GM03348 (cell line): Measurements from ENCODE around the gene CTBS.
A peak's percentile ranks its signal among the peaks of the same experiment; 100 is the strongest.
"Not testable (repeated sequence)": the region's sequence is repeated elsewhere in the genome, so short reads cannot be mapped to it uniquely, and the experiment has no call there.

Experiments
- DNase-seq: peaks from one replicate; pipeline ENCODE4 v3.0.0; 2012; ENCODE audit warnings: low spot score

CTBS gene, protein sequence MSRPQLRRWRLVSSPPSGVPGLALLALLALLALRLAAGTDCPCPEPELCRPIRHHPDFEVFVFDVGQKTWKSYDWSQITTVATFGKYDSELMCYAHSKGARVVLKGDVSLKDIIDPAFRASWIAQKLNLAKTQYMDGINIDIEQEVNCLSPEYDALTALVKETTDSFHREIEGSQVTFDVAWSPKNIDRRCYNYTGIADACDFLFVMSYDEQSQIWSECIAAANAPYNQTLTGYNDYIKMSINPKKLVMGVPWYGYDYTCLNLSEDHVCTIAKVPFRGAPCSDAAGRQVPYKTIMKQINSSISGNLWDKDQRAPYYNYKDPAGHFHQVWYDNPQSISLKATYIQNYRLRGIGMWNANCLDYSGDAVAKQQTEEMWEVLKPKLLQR

DNA sequence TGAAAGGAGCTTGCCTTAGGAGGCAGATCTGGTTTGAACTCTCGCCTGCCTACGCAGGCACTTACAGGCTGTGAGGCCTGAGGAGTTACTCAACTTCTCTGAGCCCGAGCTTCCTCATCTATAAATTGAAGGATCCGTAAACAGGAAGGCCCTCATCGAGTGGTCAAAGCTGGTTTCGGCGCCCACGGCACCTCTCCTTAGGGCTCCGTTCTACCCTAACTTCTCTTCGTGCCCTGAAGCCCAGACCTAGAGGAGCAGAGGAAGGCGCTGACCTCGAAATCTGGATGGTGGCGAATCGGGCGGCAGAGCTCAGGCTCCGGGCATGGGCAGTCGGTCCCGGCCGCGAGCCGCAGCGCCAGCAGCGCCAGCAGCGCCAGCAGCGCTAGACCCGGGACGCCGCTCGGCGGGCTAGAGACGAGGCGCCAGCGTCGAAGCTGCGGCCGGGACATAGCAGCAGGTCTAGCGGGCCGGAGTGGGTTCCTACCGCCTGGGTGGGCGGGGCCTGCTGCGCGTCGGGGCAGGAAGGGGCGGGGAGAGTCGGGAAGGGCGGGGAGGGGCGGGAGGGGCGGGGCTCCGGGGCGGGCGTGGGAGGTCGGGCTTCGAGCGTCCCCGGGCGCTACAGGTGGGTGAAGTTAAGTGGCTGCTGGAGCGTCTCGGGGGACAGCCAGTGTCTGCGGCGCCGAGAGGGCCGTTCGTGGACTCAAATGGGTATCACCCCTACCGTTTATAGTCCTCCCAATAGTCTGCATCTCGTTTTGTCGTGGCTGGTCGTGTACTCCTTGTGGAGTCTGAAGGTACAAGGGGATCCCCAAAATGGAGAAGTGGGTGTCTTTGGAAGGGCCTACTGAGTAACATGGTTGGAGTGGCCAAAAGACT lies at the start of gene CTBS:
Gene CTBS, minus strand, starts transcription at position 474 of the 876 bp plus-strand sequence. Its CDS starts 25 bp downstream, at position 449.
- peak; percentile 99 for DNase-seq

GRCh38 chr1:84621553-84621952 lies 47.3 kb upstream of the CTBS start:
- no peak for DNase-seq

DNA sequence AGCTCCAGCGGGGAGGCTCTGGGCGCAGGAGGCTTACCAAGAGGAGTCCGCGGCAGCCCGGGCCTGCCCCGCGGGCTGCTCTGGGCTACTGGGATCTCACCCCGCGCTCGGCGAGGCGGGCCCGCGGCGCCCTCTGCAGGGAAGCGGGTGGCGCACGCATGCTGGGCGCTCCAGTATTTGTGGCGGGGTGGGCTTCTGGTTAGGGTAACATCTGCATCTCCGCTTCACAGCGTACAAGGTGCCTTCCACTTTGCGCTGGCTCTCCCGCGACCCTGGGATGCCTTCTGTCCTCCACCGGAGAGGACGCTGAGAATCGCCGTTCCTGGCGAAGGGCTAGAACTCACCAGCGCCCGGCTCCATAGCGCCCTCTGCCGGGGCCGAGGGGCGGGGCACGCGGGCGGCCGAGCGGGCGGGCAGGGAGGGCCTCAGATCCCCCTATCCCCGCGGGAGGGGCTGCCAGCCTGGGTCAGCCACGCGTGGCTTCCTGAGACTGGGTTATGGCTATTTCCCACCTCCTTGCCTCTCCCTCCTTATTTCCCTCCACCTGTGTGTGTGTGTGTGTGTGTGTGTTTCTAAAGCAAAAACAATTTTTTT lies 46.6 kb upstream of the CTBS start:
- DNase-seq, result peak; percentile 95

DNA sequence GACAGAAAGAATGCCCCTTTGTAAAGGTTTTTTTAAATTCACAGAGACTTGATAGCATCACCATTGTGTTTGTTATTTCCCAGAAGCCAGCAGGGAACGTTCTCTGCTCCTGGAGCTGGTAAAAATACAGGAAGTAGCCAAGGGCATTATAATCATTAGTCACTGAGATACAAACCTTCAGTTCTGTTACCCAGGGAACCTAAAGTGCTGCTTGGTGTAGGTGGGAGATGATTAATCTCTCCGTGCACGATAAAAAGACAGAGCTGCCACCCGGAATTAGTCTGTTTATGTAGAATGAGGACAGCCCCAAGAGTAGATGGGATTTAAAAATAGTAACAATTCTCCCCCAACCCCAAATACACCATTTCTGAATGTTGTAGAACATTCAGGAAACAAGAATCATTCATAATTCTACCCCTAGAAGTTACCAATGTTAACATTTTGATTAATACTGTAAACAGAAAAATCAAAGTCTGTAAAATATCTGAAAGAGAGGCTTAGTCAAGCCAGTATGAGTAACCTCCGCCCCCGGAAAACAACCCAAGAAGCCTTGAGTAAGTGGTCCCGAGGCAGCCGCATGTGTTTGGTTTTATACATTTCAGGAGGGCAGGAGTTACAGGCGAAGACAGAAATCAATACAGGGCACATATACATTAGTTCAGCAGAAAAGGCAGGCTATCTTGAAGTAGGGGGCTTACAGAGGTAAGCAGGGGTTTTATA lies 45.3 kb upstream of the CTBS start:
- peak; percentile 70 for DNase-seq

DNA sequence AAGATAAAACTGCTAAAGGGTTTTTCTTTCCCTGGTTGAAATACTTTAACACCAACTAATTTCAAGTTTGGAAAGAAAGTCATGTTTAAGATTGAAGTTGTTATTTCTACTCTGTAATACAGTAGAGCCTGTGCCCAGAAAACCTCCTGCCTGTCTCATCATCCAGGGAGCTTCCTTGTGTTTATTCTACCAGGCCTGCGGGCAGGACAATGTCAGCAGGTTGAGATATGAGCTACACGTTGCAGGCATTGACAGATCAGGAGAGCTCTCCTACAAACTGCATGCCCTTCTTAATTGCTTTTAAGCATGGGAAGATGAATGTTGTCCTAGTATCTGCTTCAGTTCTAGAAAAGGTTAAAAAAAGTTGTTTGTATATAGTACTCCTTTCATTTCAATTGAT lies 43.1 kb upstream of the CTBS start:
- DNase-seq, result no peak

DNA sequence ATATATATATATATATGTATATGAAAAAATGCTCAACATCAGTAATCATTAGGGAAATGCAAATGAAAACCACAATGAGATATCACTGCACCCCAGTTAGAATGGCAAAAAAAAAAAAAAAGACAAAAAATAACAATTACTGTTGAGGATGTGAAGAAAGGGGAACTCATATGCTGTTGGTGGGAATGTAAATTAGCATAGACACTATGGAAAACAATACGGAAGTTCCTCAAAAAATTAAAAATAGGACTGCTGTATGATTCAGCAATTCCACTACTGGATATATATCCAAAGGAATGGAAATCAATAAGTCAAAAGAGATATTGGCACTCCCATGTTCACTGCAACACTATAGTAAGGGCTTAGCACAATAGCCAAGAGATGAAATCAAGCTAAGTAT lies 41.5 kb upstream of the CTBS start:
- no peak for DNase-seq

DNA sequence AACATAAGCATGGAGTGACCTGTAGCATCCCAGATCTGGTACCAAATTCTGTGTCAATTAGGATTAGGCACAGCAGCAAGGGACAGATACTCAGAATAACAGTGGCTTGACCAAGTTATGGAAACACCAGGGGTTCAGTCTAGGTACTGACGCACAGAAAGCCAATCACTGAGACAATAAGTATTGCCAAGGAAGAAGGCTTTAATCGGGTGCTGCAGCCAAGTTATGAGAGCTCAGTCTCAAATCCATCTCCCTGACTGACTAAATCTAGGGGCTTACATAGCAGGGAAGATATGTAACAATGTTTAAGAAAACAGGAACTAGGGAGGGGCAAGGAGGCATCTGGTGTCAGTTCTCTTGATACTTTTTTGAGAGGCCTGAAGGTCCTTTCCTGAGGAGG lies 39.6 kb upstream of the CTBS start:
- no peak for DNase-seq

- DNase-seq, result no peak
Measured at GRCh38 chr1:84613026-84613425, 38.8 kb upstream of the CTBS start.

- DNase-seq, result no peak
Measured at GRCh38 chr1:84611796-84612195, 37.6 kb upstream of the CTBS start.

DNA sequence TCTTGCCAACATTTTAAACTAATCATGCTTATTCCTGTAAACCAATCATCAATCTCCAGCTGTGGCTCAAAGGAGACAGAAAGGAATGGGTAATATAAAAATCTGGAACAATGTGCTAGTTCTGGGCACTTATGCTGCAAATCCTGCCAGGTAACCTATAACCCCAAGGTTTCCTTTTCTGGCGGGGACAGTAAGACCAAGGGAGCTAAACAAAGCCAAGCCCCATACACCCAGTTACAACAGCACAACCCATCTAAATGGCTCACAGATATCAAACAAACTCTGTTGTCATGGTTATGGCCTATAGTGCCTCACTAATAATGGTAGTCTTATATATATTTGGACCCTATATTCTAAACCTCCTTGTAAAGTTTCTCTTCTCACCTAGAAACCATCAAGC lies 36.9 kb upstream of the CTBS start:
- no peak for DNase-seq

DNA sequence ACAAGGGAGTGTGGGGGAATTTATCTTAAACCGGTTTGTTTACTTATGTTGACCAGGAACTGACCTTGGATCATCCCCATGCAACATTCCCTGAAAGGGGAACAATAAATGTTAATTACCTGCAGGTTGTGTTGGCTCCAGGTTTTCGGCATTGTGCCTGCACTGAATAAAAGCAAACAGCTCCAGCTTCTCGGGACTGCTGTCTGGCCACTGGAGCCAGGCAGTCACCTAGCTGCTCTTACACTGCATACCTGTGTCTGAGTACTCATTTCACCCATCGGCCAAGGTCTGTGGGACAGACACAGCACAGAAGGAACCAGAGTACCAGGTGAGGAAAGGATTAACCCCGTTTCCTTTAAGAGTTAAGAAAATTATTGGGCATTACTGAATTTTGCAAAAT lies 32.7 kb upstream of the CTBS start:
- no peak for DNase-seq

DNA sequence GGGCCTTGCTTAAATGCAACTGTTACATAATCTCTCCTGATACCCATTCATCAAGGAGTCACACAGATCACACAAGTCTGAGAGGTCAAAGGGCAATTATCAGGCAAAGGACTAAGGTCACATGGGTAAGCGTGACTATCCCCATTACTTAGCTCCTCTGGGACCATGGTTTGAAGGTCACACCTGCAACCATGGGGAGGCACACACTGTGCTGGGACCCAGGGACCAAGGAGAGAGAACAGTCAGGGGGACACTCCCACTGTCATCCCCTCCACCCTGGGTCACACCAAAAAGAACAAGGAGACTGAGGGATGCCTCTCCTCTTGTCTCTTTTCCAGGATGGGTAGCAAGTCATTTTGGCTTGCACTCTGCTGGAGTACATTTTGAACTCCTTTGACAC lies 30.9 kb upstream of the CTBS start:
- DNase-seq, result no peak

- DNase-seq, result peak; percentile 66
Measured at GRCh38 chr1:84603941-84604830, 29.9 kb upstream of the CTBS start.

DNA sequence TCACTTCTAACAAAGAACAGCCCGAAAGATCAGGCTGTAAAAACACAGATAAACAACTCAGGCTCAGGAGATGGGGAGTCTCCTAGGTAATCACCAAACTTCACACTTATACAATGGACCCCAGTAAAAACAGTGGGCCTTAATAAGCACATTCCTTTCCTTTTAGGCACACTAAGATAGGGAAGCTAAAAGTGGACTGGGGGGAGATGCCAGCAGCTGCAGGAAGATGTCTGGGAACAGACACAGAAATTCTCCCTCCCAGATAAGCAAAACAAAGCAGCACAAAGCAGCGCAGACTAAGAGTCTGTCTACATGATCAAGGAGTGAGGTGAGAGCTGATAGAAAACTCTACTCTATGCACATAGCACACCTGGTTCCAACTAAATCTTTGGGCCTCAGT lies 29.0 kb upstream of the CTBS start:
- DNase-seq, result no peak

DNA sequence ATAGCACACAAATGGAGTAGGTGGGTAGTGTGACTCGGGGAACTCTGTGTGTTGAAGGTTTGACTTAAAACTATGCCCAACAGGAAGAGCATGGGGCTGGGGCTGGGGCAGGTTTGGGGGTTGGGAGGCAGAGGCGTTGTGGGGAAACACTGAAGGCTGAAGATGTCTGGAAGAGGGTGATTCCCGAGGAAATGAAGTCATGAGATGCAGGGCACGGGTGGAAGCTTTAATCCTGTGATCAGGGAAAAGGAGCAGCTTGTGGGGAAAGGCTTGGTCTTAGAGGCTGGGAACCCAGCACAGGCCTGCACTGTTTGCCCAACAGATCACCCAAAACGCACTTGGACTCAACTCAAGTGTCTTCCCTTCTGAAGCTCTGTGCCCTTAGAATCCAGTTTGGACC lies 26.6 kb upstream of the CTBS start:
- DNase-seq, result no peak

DNA sequence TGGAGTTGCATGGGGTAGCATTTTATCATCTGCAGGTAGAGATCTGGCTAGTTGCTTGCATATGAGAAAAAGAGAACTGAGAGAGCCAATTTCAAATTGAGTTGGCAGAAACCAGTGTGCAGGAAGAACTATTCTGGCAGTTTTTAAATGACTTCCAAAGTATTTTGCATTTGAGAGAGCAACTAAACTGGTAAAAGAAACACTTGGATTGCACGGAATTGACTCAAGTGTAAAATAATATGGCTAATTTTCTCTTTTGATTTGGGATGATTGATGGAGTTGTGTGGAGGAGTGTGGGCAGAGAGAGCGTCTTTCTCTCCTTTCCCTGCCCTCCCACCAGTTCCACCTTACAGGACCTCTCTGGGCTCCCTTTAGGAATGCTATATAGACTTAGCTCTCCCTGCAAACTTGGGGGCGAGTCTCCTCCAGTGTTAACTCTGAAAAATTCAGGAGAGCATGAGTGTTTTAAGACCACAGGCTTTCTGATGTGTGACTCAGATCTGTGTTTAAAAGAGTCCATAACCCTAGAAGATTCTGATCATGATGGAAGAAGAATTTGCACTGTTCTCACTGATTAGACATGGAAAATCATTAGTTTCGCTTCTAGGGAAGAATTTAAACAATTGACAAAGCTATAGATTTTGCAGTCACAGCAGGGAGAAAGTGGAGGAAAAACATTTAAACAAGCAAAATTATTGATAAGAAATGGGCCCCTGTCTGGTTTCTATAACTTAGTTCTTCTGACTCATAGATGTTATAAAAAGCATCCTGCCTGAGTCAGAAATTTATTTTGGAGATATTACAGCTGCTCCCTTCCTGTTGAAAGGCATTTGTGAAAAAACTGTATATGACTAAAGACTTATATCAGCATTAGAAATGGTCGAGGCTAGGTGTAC lies 24.9 kb upstream of the CTBS start:
- DNase-seq, result peak; percentile 52

- DNase-seq, result no peak
Measured at GRCh38 chr1:84598418-84598817, 24.2 kb upstream of the CTBS start.

GRCh38 chr1:84597011-84597410 lies 22.8 kb upstream of the CTBS start:
- DNase-seq, result no peak

DNA sequence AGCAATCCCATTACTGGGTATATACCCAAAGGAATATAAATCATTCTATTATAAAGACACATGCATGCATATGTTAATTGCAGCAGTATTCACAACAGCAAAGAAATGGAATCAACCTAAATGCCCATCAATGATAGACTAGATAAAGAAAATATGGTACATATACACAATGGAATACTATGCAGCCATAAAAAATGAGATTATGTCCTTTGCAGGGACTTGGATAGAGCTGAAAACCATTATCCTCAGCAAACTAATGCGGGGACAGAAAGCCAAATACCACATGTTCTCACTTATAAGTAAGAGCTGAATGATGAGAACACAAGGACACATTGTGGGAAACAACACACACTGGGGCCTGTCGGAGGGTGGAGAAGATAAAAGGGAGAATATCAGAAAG lies 20.7 kb upstream of the CTBS start:
- not testable (repeated sequence) for DNase-seq

DNA sequence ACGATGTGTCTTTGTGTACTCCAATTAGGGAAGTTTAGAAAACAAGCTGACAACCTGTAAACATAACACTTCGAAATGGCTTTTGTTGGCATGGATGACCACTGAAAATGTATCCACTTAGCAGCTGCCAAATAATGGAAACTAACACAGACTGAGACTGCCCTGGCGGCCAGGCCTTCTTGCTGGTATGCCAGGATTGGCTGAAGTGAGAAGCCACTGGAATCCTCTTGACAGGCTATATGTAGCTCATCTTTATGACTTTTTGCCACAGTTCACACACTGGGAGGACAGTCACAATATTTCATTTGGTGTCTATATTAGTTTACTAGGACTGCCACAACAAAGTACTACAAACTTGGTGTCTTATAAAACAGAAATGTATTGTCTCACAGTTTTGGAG lies 12.9 kb upstream of the CTBS start:
- DNase-seq, result no peak
